OCI-LY7 (cell line): ENCODE measurements around the gene KANSL1. TPM values are rescaled to one million over a fixed set of nuclear protein-coding genes. Genes with fewer than 3 reads are reported as not detected.

Experiments used
- BruUV-seq: library from RNA; stranded (reverse); fragments of 400-500 nt; replicated peaks from 2 replicates; lab custom pipeline; 2021; lab: Mats Ljungman, UMichigan
- CTCF ChIA-PET: fragments of 300-600 bp; sonication (Branson Sonifier 250); formaldehyde crosslinking; loops from one replicate; lab custom pipeline; 2022; ENCODE audit warnings: antibody characterized with exemption; ENCODE audit not compliant: unreplicated experiment; lab: Charles Lee
- POLR2A ChIA-PET: fragments of 300-600 bp; sonication (Branson Sonifier 250); formaldehyde crosslinking; loops from one replicate; lab custom pipeline; 2022; ENCODE audit warnings: antibody characterized with exemption; lab: Charles Lee
- DNase-seq: peaks from one replicate; pipeline ENCODE4 v3.0.0-alpha.2; 2015; ENCODE audit warnings: low spot score
- H2AFZ ChIP-seq: fragments of 200-600 bp; sonication (generic), shearing (Covaris generic); 2 replicates; pipeline ENCODE4 v1.6.1; 2014; ENCODE audit warnings: mild to moderate bottlenecking, antibody characterized with exemption, low read length, moderate library complexity
- H3K27ac ChIP-seq: fragments of 200-600 bp; sonication (generic); 2 replicates; pipeline ENCODE4 v1.5.1; 2014; ENCODE audit warnings: mixed run types, low read depth, mild to moderate bottlenecking, moderate library complexity, low read length, inconsistent platforms; ENCODE audit not compliant: poor library complexity, severe bottlenecking
- H3K36me3 ChIP-seq: fragments of 200-600 bp; sonication (generic); 2 replicates; pipeline ENCODE4 v1.6.1; 2014; ENCODE audit warnings: mild to moderate bottlenecking, antibody characterized with exemption, low read length, moderate library complexity, mixed read lengths; ENCODE audit not compliant: insufficient read depth
- H3K4me1 ChIP-seq: fragments of 200-600 bp; sonication (generic); 2 replicates; pipeline ENCODE4 v1.5.1; 2014; ENCODE audit warnings: mild to moderate bottlenecking, low read length; ENCODE audit not compliant: insufficient read depth, poor library complexity, severe bottlenecking
- H3K4me2 ChIP-seq: fragments of 200-600 bp; sonication (generic); 2 replicates; pipeline ENCODE4 v1.6.1; 2014; ENCODE audit warnings: mild to moderate bottlenecking, low read length
- H3K4me3 ChIP-seq: fragments of 200-600 bp; sonication (generic); 2 replicates; pipeline ENCODE4 v1.5.1; 2014; ENCODE audit warnings: mild to moderate bottlenecking, low read depth, low read length; ENCODE audit not compliant: poor library complexity, severe bottlenecking
- H3K79me2 ChIP-seq: fragments of 200-600 bp; sonication (generic); 2 replicates; pipeline ENCODE4 v1.6.1; 2016; ENCODE audit warnings: low read depth, mild to moderate bottlenecking, low read length, moderate library complexity, mixed read lengths; ENCODE audit not compliant: insufficient read depth
- H3K9me2 ChIP-seq: fragments of 200-600 bp; sonication (generic); 2 replicates; pipeline ENCODE4 v1.6.1; 2016; ENCODE audit warnings: mild to moderate bottlenecking, low read length, mixed read lengths; ENCODE audit not compliant: insufficient read depth
- H3K9me3 ChIP-seq: fragments of 200-600 bp; sonication (generic); 2 replicates; pipeline ENCODE4 v1.6.1; 2014; ENCODE audit warnings: mild to moderate bottlenecking, mixed run types, low read length, mixed read lengths
- H4K20me1 ChIP-seq: fragments of 200-600 bp; sonication (generic); 2 replicates; pipeline ENCODE4 v1.6.1; 2014; ENCODE audit warnings: mild to moderate bottlenecking, antibody characterized with exemption, low read length, moderate library complexity, mixed read lengths; ENCODE audit not compliant: insufficient read depth
- EZH2phosphoT487 ChIP-seq: fragments of 200-600 bp; sonication (generic); IDR thresholded peaks from 2 replicates; pipeline ENCODE4 v1.6.1; 2018; ENCODE audit warnings: low read depth, borderline replicate concordance, mild to moderate bottlenecking, mixed run types, antibody characterized with exemption, low read length, moderate library complexity, mixed read lengths
- intact Hi-C: fragments of 100-400 bp; cut with micrococcal nuclease; formaldehyde crosslinking; loops from one replicate; pipeline ENCODE4 v1.10.0; 2022; ENCODE audit not compliant: unreplicated experiment
- total RNA-seq, 2 experiments: library from RNA; depleted of rRNA in 1 of 2; stranded (reverse); fragments of >200 nt in 1 of 2; shearing (Covaris generic) in 1 of 2; gene quantifications; 2 replicates each; pipeline ENCODE4 v1.2.3, GENCODE V29; 2014 to 2022
- TF ChIP-seq, protein P1 (sequence below): fragments of 200-600 bp; sonication (generic); conservative IDR thresholded peaks from 2 replicates; pipeline ENCODE4 v1.5.1; 2014; ENCODE audit warnings: mild to moderate bottlenecking, antibody characterized with exemption, low read length, moderate library complexity, mixed read lengths

Gene KANSL1
- total RNA-seq, 2 experiments from 2014 or later: 96.9 to 129 TPM

DNA sequence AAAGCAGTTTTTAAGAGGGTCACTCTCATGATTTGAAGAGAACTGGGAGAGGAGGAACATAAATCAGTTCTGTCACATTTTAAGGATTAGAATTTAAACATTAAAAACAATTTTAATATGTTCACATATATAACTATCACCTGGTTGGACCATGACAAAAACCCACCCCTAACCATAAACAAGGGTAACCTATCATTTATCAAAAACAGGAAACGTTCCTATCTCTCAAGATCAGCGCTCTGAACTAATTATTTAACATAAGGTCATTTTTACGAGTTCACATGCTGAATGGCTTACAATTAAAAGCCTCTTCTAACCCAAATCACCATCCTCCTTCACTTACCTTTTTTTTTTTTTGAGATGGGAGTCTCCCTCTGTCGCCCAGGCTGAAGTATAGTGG lies 45.0 kb downstream of the KANSL1 start:
- H3K27ac ChIP-seq: peak overlapping the region; percentile 87
- H2AFZ ChIP-seq: no peak overlapping the region
- TF ChIP-seq, protein P1, sequence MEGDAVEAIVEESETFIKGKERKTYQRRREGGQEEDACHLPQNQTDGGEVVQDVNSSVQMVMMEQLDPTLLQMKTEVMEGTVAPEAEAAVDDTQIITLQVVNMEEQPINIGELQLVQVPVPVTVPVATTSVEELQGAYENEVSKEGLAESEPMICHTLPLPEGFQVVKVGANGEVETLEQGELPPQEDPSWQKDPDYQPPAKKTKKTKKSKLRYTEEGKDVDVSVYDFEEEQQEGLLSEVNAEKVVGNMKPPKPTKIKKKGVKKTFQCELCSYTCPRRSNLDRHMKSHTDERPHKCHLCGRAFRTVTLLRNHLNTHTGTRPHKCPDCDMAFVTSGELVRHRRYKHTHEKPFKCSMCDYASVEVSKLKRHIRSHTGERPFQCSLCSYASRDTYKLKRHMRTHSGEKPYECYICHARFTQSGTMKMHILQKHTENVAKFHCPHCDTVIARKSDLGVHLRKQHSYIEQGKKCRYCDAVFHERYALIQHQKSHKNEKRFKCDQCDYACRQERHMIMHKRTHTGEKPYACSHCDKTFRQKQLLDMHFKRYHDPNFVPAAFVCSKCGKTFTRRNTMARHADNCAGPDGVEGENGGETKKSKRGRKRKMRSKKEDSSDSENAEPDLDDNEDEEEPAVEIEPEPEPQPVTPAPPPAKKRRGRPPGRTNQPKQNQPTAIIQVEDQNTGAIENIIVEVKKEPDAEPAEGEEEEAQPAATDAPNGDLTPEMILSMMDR: no peak
- TF ChIP-seq EZH2phosphoT487: no peak
- no peaks in the 10 kb centered on the region for H3K9me3 ChIP-seq
- POLR2A ChIA-PET: interaction anchor here (0.5 to 0.6 kb wide), 2 partner anchors 27 to 119 kb away, joined by 4 read pairs; no protein-coding TSS in a partner anchor
- no peak for DNase-seq
- CTCF ChIA-PET: no interaction called here
- peaks cover 16% of the 10 kb centered on the region; the same call in 1 of the 2 replicates for H4K20me1 ChIP-seq
- intact Hi-C loops: no loop called here
- no TSS peak for BruUV-seq
- H3K4me1 ChIP-seq: peaks cover 97% of the 10 kb centered on the region
- H3K79me2 ChIP-seq: peaks cover 97% of the 10 kb centered on the region
- H3K4me3 ChIP-seq: peak overlapping the region; percentile 22
- H3K9me2 ChIP-seq: no peaks in the 10 kb centered on the region
- H3K36me3 ChIP-seq: peaks cover 23% of the 10 kb centered on the region; the same call in 1 of the 2 replicates
- H3K4me2 ChIP-seq: peak overlapping the region; percentile 58

DNA sequence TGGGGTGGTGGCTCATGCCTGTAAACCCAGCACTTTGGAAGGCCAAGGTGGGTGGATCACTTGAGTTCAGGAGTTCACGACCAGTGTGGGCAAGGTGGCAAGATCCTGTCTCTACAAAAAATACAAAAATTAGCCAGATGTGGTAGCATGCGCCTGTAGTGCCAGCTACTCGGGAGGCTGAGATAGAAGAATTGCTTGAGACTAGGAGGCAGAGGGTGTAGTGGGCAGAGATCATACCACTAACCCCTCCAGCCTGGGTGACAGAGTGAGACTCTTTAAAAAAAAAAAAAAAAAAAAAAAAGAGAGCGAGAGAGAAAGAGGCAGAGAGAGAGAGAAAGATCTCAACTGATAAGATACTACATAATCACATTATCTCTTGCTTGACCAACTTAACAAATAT lies 45.9 kb downstream of the KANSL1 start:
- Histone ChIP-seq H3K4me3 (peak overlapping the region; percentile 22), H3K36me3 (peaks cover 23% of the 10 kb centered on the region; the same call in 1 of the 2 replicates), H2AFZ (no peak overlapping the region), H3K9me2 (no peaks in the 10 kb centered on the region), H3K79me2 (peaks cover 97% of the 10 kb centered on the region), H3K4me2 (peak overlapping the region; percentile 58), H4K20me1 (peaks cover 11% of the 10 kb centered on the region; the same call in 1 of the 2 replicates), H3K4me1 (peaks cover 97% of the 10 kb centered on the region), H3K9me3 (no peaks in the 10 kb centered on the region), H3K27ac (peak overlapping the region; percentile 87)
- DNase-seq: no peak
- CTCF ChIA-PET: no interaction called here
- intact Hi-C loops: no loop called here
- POLR2A ChIA-PET: interaction anchor here (0.7 kb wide), 2 partner anchors 36 to 1439 kb away, joined by 4 read pairs; partner anchors contain the start of gene DBF4B
- no TSS peak for BruUV-seq
- TF ChIP-seq, protein P1: no peak
- no peak for TF ChIP-seq EZH2phosphoT487

DNA sequence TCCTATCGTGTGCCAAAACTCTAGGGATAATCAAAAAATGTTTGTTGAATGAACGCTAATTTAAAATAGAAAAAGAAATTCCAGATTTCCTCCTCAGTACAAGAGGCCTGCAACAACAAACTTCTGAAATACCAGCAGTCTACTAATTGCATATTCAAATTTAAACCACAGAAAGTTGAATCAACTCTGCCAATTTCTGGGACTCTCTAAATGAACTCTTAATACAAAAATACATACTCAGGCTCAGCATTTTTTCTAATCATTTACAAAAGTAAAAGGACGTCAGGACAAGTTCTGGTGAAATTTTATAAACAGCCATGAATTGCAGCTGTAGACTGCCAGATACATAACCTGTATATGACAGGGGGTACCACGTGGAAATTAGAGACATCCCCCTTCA lies 49.0 kb downstream of the KANSL1 start:
- Histone ChIP-seq H3K4me1 (peaks cover 99% of the 10 kb centered on the region), H4K20me1 (peaks cover 12% of the 10 kb centered on the region; the same call in 1 of the 2 replicates), H2AFZ (no peak overlapping the region), H3K27ac (peak overlapping the region; percentile 87), H3K9me3 (no peaks in the 10 kb centered on the region), H3K9me2 (no peaks in the 10 kb centered on the region), H3K4me3 (peak overlapping the region; percentile 42), H3K36me3 (peaks cover 13% of the 10 kb centered on the region; the same call in 1 of the 2 replicates), H3K4me2 (peak overlapping the region; percentile 83), H3K79me2 (peaks cover 97% of the 10 kb centered on the region)
- ChIA-PET POLR2A (interaction anchor here (0.7 to 6.0 kb wide), 6 partner anchors 10 to 848 kb away, joined by 3 to 61 read pairs (median 5); no protein-coding TSS in a partner anchor), CTCF (interaction anchor here (0.5 kb wide), 1 partner anchor 827 kb away, joined by 5 read pairs; no protein-coding TSS in a partner anchor)
- DNase-seq: no peak
- intact Hi-C loops: no loop called here
- BruUV-seq: no TSS peak
- TF ChIP-seq EZH2phosphoT487: no peak
- TF ChIP-seq, protein P1: no peak
